ENCODE measurements around the gene GPLD1.

GPLD1 gene

DNA sequence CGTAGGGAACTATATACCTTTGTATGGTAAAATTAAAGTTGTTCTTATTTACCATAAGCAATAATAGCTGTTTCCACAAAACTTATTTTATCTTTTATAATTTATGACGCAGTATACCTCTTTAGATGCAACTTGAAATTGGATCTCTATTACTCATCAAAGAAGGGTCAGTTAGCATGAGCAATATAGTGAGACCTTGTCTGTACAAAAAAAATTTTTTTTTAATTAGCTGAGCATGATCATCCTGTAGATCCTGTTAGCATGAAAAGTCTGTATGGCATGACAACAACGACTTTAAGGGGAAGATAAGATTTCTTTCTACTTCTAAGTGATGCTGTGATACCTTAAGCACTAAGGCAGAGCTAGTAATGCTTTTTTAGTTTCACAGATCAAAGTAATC, 11.3 kb upstream of the GPLD1 start:
- H3K4me3 ChIP-seq (ENCODE audit: low read depth, low read length) = no peak overlapping the region
- DNase-seq (ENCODE audit: low read depth) = no peak
- TF ChIP-seq, protein P1, sequence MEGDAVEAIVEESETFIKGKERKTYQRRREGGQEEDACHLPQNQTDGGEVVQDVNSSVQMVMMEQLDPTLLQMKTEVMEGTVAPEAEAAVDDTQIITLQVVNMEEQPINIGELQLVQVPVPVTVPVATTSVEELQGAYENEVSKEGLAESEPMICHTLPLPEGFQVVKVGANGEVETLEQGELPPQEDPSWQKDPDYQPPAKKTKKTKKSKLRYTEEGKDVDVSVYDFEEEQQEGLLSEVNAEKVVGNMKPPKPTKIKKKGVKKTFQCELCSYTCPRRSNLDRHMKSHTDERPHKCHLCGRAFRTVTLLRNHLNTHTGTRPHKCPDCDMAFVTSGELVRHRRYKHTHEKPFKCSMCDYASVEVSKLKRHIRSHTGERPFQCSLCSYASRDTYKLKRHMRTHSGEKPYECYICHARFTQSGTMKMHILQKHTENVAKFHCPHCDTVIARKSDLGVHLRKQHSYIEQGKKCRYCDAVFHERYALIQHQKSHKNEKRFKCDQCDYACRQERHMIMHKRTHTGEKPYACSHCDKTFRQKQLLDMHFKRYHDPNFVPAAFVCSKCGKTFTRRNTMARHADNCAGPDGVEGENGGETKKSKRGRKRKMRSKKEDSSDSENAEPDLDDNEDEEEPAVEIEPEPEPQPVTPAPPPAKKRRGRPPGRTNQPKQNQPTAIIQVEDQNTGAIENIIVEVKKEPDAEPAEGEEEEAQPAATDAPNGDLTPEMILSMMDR (IDR thresholded peaks at IDR 0.05; ENCODE audit: low read depth, low read length, missing control alignments) = no peak

DNA sequence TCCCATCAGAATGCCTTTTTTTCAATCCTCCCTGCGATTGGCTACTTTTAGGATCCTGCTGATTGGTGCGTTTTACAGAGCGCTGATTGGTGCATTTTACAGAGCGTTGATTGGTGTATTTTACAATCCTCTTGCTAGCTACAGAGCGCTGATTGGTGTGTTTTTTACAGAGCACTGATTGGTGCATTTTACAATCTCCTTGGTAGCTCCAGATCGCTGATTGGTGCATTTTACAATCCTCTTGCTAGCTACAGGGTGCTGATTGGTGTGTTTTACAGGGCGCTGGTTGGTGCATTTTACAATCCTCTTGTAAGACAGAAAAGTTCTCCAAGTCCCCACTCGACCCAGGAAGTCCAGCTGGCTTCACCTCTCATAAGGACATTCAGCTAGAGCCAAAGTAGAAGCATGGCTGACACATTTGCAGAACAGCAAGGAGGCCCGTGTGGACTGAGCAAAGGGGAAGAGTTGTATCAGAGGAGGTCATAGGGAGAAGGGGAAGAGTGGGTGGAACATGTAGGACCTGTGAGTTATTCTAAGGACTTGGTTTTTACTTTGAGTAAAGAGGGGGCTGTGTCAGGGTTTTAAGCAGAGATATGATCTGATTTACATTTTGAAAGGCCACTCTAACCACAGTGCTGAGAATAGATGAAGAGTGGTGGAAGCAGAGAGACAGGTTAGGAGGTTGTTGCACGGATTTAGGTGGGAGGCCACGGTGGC, 8.0 kb upstream of the GPLD1 start:
- TF ChIP-seq, protein P1 (IDR thresholded peaks at IDR 0.05; ENCODE audit: low read depth, low read length, missing control alignments) = no peak
- no peak overlapping the region for H3K4me3 ChIP-seq (ENCODE audit: low read depth, low read length)

DNA sequence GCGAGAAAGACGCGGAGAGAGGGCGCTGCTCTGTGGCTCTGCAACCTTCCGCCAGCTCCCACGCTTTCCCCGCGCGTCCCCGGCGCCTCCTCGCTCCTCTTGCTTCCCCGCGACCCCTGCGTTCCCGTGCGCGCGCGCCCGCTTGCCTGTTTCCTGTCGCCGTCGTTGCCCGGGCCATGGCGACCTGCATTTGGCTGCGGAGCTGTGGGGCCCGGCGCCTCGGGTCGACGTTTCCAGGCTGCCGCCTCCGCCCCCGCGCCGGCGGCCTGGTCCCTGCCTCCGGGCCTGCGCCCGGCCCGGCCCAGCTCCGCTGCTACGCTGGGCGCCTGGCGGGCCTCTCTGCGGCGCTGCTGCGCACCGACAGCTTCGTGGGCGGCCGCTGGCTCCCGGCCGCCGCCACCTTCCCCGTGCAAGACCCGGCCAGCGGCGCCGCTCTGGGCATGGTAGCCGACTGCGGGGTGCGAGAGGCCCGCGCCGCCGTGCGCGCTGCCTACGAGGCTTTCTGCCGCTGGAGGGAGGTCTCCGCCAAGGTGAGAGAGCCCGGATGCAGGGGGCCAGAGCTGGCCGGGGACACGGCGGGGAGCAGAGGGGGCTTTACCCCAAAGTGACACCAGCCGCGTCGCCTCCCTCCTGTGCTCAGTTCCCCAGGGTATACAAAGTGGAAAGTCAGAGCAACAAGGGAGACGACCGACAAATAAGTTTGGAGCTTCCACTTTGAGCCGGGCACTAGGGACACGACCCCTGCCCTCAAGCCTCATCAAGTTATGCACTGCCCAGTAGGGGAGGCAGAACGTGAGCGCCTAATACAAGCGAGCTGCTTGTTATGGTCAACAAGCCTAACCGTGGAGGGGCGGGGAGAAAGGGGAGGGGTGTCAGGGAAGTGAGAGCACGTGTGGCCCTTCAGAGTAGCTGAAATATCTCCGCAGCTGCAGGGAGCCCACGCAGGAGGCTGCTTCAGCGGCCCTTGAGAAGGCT, 5.7 kb upstream of the GPLD1 start, which contains the start of gene ALDH5A1:
TSS of gene ALDH5A1 (plus strand) at position 149 of the 975 bp plus-strand sequence. CDS start at position 177, 28 bp downstream.
- TF ChIP-seq, protein P1 (IDR thresholded peaks at IDR 0.05; ENCODE audit: low read depth, low read length, missing control alignments) = peak; percentile 33
- H3K4me3 ChIP-seq (ENCODE audit: low read depth, low read length) = peak within 1 kb of the TSS; percentile 77
- no peak for DNase-seq (ENCODE audit: low read depth)

More for the DNA sequence above, 8.0 kb upstream of the GPLD1 start:
- no peak for DNase-seq (ENCODE audit: low read depth)

DNA sequence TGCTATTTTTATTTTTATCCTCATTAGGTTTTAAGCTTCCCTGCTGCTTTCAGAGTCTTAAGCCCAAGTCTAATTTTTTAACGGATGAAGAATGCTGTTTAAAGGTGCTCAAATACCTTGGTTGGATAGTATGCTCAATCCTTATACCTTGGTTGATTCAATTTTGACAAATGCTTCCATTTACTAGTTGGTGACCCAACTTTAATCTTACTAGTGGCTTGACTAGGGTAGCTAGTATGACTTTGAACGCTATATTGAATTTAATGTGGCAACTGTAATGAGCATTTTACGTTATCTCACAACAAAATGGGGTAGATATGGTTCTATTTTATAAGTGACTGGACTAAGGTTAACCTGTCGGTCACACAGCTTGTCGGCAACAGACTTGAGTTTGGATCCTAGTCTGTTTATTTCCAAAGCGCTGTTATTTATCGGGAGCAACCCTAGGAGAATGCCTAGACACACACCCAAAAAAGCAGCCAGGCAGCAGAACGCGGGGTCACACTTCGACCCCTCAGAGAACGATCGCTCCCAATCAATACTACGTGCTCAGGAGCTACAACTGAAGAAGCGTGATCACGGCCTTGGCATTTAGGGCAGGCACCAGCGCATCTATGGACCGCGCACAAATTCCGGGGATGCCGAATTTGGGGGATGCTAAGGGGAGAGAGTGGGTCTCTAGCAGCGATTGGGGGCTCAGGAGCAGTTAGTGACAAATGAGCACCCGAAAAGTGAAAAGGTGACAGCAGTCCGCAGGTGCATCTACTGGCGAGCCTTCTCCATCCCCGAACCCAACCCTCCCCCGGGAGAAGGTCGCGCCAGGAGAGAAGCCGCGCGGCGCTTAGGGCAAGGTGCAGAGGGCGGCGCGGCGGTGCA, 4.8 kb upstream of the GPLD1 start:
- TF ChIP-seq, protein P1 (IDR thresholded peaks at IDR 0.05; ENCODE audit: low read depth, low read length, missing control alignments) = no peak

DNA sequence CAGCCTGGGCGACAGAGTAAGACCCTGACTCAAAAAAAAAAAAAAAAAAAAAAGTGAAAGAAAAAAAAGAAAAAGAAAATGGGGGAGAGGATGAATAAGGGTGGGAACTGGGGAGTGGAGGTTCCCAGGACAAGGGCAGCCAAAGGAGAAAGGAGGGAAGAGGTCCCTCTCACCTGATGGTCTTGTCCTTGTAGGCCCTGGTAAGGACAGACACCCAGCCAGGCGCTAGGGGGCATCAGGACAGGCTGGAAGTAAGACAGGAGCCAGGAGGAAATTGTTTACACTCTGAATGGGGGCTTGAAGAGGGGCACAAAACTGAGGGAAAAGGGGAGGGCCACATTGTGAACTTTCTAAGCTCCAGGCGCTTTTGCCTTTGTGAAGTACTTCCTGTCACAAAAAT, 3.1 kb upstream of the GPLD1 start:
- TF ChIP-seq, protein P1 (IDR thresholded peaks at IDR 0.05; ENCODE audit: low read depth, low read length, missing control alignments) = peak; percentile 27

More for the DNA sequence above, 4.8 kb upstream of the GPLD1 start:
- DNase-seq (ENCODE audit: low read depth) = no peak
- H3K4me3 ChIP-seq (ENCODE audit: low read depth, low read length) = peak overlapping the region; percentile 77

DNA sequence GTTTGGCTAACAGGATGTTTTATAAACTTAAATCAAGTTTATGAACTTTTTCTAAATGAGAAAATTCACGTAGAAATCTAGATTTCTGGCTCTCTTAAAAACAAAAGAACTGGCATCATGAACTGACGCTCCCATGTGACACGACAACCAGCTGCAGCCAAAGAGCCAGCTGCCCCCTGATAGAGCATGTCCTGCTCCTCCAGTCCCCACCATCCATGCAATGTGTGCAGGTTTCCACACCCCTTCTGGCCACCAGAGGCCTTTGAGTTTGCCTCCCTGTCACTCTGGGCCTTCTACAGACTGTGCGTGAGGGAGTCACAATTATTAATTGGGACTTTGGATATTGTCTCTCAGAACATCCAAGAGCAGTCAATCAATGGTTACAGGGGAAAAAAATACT, 1.6 kb upstream of the GPLD1 start:
- TF ChIP-seq, protein P1 (IDR thresholded peaks at IDR 0.05; ENCODE audit: low read depth, low read length, missing control alignments) = no peak
- no peak for DNase-seq (ENCODE audit: low read depth)
- no peak overlapping the region for H3K4me3 ChIP-seq (ENCODE audit: low read depth, low read length)

More for the DNA sequence above, 3.1 kb upstream of the GPLD1 start:
- DNase-seq (ENCODE audit: low read depth) = no peak
- H3K4me3 ChIP-seq (ENCODE audit: low read depth, low read length) = no peak overlapping the region

Measured in GM12864 (cell line).